Neural cell (in vitro differentiated cells): ENCODE data around the gene DISP2. TPM values are rescaled to one million over a fixed set of nuclear protein-coding genes. Genes with fewer than 3 reads are reported as not detected.

Experiments used
- H2AFZ ChIP-seq: fragments of 200-600, 300-800 bp; sonication (generic), shearing (Covaris generic); 2 replicates; pipeline ENCODE4 v1.6.0; 2014; ENCODE audit warnings: low read depth, mild to moderate bottlenecking, antibody characterized with exemption, low read length, moderate library complexity
- H3F3A ChIP-seq: fragments of 200-600 bp; shearing (Covaris generic); 2 replicates; pipeline ENCODE4 v1.6.1; 2016; ENCODE audit warnings: mild to moderate bottlenecking, moderate library complexity, mixed read lengths, antibody characterized with exemption, low read length; ENCODE audit not compliant: insufficient read depth, poor library complexity, severe bottlenecking
- H3K27ac ChIP-seq: fragments of 200-600, 300-800 bp; sonication (generic), shearing (Covaris generic); 2 replicates; pipeline ENCODE4 v1.5.1; 2014; ENCODE audit warnings: mild to moderate bottlenecking, low read length, moderate library complexity
- H3K27me3 ChIP-seq: fragments of 300-800, 200-600 bp; sonication (generic), shearing (Covaris generic); 2 replicates; pipeline ENCODE4 v1.6.0; 2014; ENCODE audit warnings: mild to moderate bottlenecking, low read depth, low read length, moderate library complexity; ENCODE audit not compliant: insufficient read depth
- H3K36me3 ChIP-seq: fragments of 300-800, 200-600 bp; sonication (generic), shearing (Covaris generic); 2 replicates; pipeline ENCODE4 v1.5.1; 2014; ENCODE audit warnings: mild to moderate bottlenecking, antibody characterized with exemption, low read length, moderate library complexity; ENCODE audit not compliant: insufficient read depth
- H3K4me2 ChIP-seq: fragments of 300-800, 200-600 bp; sonication (generic), shearing (Covaris generic); 2 replicates; pipeline ENCODE4 v1.6.0; 2014; ENCODE audit warnings: mild to moderate bottlenecking, low read length
- H3K4me3 ChIP-seq: fragments of 300-800, 200-600 bp; sonication (generic), shearing (Covaris generic); 2 replicates; pipeline ENCODE4 v1.5.1; 2014; ENCODE audit warnings: mild to moderate bottlenecking, low read length, moderate library complexity
- H3K79me2 ChIP-seq: fragments of 200-600 bp; shearing (Covaris generic); replicated peaks from 2 replicates; pipeline ENCODE4 v1.6.0; 2014; ENCODE audit warnings: mild to moderate bottlenecking, low read length, moderate library complexity; ENCODE audit not compliant: insufficient read depth
- H3K9ac ChIP-seq: fragments of 300-800, 200-600 bp; sonication (generic), shearing (Covaris generic); 2 replicates; pipeline ENCODE4 v1.6.1; 2016; ENCODE audit warnings: mild to moderate bottlenecking, low read length, mixed read lengths
- H3K9me2 ChIP-seq: fragments of 200-600 bp; shearing (Covaris generic); 2 replicates; pipeline ENCODE4 v1.6.1; 2016; ENCODE audit warnings: mild to moderate bottlenecking, low read length, mixed read lengths; ENCODE audit not compliant: insufficient read depth
- H3K9me3 ChIP-seq: fragments of 200-600, 300-800 bp; sonication (generic), shearing (Covaris generic); 2 replicates; pipeline ENCODE4 v1.6.1; 2016; ENCODE audit warnings: mild to moderate bottlenecking, mixed run types, low read length, moderate library complexity, mixed read lengths
- H4K20me1 ChIP-seq: fragments of 200-600 bp; shearing (Covaris generic); 2 replicates; pipeline ENCODE4 v1.6.1; 2016; ENCODE audit warnings: mild to moderate bottlenecking, mixed run types; ENCODE audit not compliant: insufficient read depth
- CTCF ChIP-seq: fragments of 450-650 bp; IDR thresholded peaks from 2 replicates; pipeline ENCODE4 v1.5.1; 2014; ENCODE audit warnings: antibody characterized with exemption, mild to moderate bottlenecking, moderate library complexity; ENCODE audit not compliant: poor library complexity, severe bottlenecking
- EP300 ChIP-seq: fragments of 450-650 bp; conservative IDR thresholded peaks from 2 replicates; pipeline ENCODE4 v1.6.1; 2014; ENCODE audit warnings: antibody characterized with exemption, mild to moderate bottlenecking, moderate library complexity; ENCODE audit not compliant: poor library complexity, severe bottlenecking
- EZH2 ChIP-seq: fragments of 200-600, 300-800 bp; shearing (Covaris generic), sonication (generic); IDR thresholded peaks from 2 replicates; pipeline ENCODE4 v1.6.1; 2014; ENCODE audit warnings: antibody characterized with exemption, low read length, borderline replicate concordance, mild to moderate bottlenecking; ENCODE audit not compliant: insufficient read depth, poor library complexity, severe bottlenecking
- MXI1 ChIP-seq: fragments of 450-650 bp; conservative IDR thresholded peaks from 2 replicates; pipeline ENCODE4 v1.6.1; 2014; ENCODE audit warnings: antibody characterized with exemption, mild to moderate bottlenecking; ENCODE audit not compliant: poor library complexity, severe bottlenecking
- POLR2AphosphoS5 ChIP-seq: IDR thresholded peaks from 2 replicates; pipeline ENCODE4 v1.6.1; 2012
- RAD21 ChIP-seq: fragments of 450-650 bp; conservative IDR thresholded peaks from 2 replicates; pipeline ENCODE4 v1.6.1; 2014; ENCODE audit warnings: antibody characterized with exemption, mild to moderate bottlenecking, moderate library complexity
- REST ChIP-seq: IDR thresholded peaks from 2 replicates; pipeline ENCODE4 v1.6.1; 2012; ENCODE audit warnings: borderline replicate concordance
- SMC3 ChIP-seq: fragments of 450-650 bp; conservative IDR thresholded peaks from 2 replicates; pipeline ENCODE4 v1.6.1; 2014; ENCODE audit warnings: antibody characterized with exemption, mild to moderate bottlenecking, moderate library complexity; ENCODE audit not compliant: poor library complexity
- TAF1 ChIP-seq: IDR thresholded peaks from 2 replicates; pipeline ENCODE4 v1.6.1; 2012; ENCODE audit warnings: low read depth
- polyA plus RNA-seq: library from polyadenylated mRNA; depleted of rRNA; stranded (reverse); fragments of >200 nt; gene quantifications from 2 replicates; pipeline ENCODE4 v1.2.3, GENCODE V29; 2014

The DISP2 gene
- polyA plus RNA-seq, 1 donor from 2014 or later = 26.0 TPM

- Histone ChIP-seq H3K27me3 (peaks cover 3% of the 10 kb centered on the region), H2AFZ (no peak overlapping the region), H3K9me2 (no peaks in the 10 kb centered on the region), H3K4me2 (no peak overlapping the region), H3K79me2 (peaks cover 1% of the 10 kb centered on the region), H3F3A (no peaks in the 10 kb centered on the region), H3K27ac (no peak overlapping the region), H3K4me3 (no peak overlapping the region), H3K9ac (no peak overlapping the region), H4K20me1 (no peaks in the 10 kb centered on the region), H3K9me3 (no peaks in the 10 kb centered on the region), H3K36me3 (peaks cover 6% of the 10 kb centered on the region)
- TF ChIP-seq POLR2AphosphoS5 (no peak), SMC3 (no peak), TAF1 (no peak), RAD21 (no peak), MXI1 (no peak), EP300 (no peak), CTCF (no peak), EZH2 (no peak), REST (no peak)
Observed at GRCh38 chr15:40364251-40364650, 6.2 kb downstream of the DISP2 start.

GRCh38 chr15:40365016-40365415 lies 7.0 kb downstream of the DISP2 start:
- no peaks in the 10 kb centered on the region for H3K27me3 ChIP-seq
- no peak overlapping the region for H2AFZ ChIP-seq
- no peaks in the 10 kb centered on the region for H3F3A ChIP-seq
- no peak overlapping the region for H3K4me2 ChIP-seq
- H3K79me2 ChIP-seq = no peaks in the 10 kb centered on the region
- no peak overlapping the region for H3K27ac ChIP-seq
- no peak overlapping the region for H3K4me3 ChIP-seq
- no peaks in the 10 kb centered on the region for H4K20me1 ChIP-seq
- TF ChIP-seq RAD21 = no peak
- no peak for TF ChIP-seq CTCF
- TF ChIP-seq SMC3 = no peak
- no peak for TF ChIP-seq TAF1
- no peak for TF ChIP-seq MXI1
- no peak for TF ChIP-seq EP300
- TF ChIP-seq EZH2 = no peak
- H3K36me3 ChIP-seq = peaks cover 6% of the 10 kb centered on the region
- H3K9me2 ChIP-seq = no peaks in the 10 kb centered on the region
- H3K9me3 ChIP-seq = no peaks in the 10 kb centered on the region
- H3K9ac ChIP-seq = no peak overlapping the region
